ENCODE data around the gene RASL10A. TPM values are rescaled to one million over a fixed set of nuclear protein-coding genes. Genes with fewer than 3 reads are reported as not detected.

RASL10A gene
- total and polyA plus RNA-seq, 5 donors from 2014 or later: not detected

- Mint-ChIP-seq H3K9me3 (peaks cover 0 to 4% (median 0%) of the 10 kb centered on the region in 7 donors), H3K36me3 (no peaks in the 10 kb centered on the region), H3K4me1 (peaks cover 0 to 24% (median 10%) of the 10 kb centered on the region in 4 donors), H3K27ac (no peak overlapping the region), H3K4me3 (no peak overlapping the region), H3K27me3 (peaks cover 39% of the 10 kb centered on the region)
- H3K36me3 ChIP-seq (ENCODE audit: control insufficient read depth, insufficient read depth, low read length): no peaks in the 10 kb centered on the region
- H3K27me3 ChIP-seq (ENCODE audit: control insufficient read depth, insufficient read depth, low read length): peaks cover 8% of the 10 kb centered on the region
- H3K4me3 ChIP-seq (ENCODE audit: low read depth, low read length): no peak overlapping the region
- ATAC-seq (ENCODE audit: low read depth in 2 of 2): peak; percentile 28 to 30
- no peak overlapping the region for H3K27ac ChIP-seq (ENCODE audit: insufficient read depth, low read length, poor library complexity, severe bottlenecking)
- H3K4me1 ChIP-seq (ENCODE audit: control insufficient read depth, insufficient read depth, low read length, poor library complexity, severe bottlenecking): peaks cover 33% of the 10 kb centered on the region
- DNase-seq: no peak
- no peaks in the 10 kb centered on the region for H3K9me3 ChIP-seq (ENCODE audit: control insufficient read depth in 2 of 2, low read length in 2 of 2)
Observed at GRCh38 chr22:29310863-29311339, 4.6 kb downstream of the RASL10A start.

GRCh38 chr22:29310065-29310862 is 5.2 kb downstream of the RASL10A start:
- Histone ChIP-seq H3K36me3 (ENCODE audit: control insufficient read depth, insufficient read depth, low read length) (no peaks in the 10 kb centered on the region), H3K4me1 (ENCODE audit: control insufficient read depth, insufficient read depth, low read length, poor library complexity, severe bottlenecking) (peaks cover 37% of the 10 kb centered on the region), H3K27me3 (ENCODE audit: control insufficient read depth, insufficient read depth, low read length) (peaks cover 10% of the 10 kb centered on the region), H3K4me3 (ENCODE audit: low read depth, low read length) (no peak overlapping the region), H3K27ac (ENCODE audit: insufficient read depth, low read length, poor library complexity, severe bottlenecking) (no peak overlapping the region), H3K9me3 (ENCODE audit: control insufficient read depth in 2 of 2, low read length in 2 of 2) (no peaks in the 10 kb centered on the region)
- DNase-seq (no peak), ATAC-seq (ENCODE audit: low read depth in 2 of 2) (no peak)
- Mint-ChIP-seq H3K36me3 (no peaks in the 10 kb centered on the region), H3K4me3 (no peak overlapping the region), H3K9me3 (peaks cover 0 to 4% (median 0%) of the 10 kb centered on the region in 7 donors), H3K27ac (no peak overlapping the region), H3K4me1 (peaks cover 0 to 25% (median 10%) of the 10 kb centered on the region in 4 donors), H3K27me3 (peaks cover 43% of the 10 kb centered on the region)

- no peaks in the 10 kb centered on the region for H3K36me3 ChIP-seq (ENCODE audit: control insufficient read depth, insufficient read depth, low read length)
- H3K36me3 Mint-ChIP-seq: no peaks in the 10 kb centered on the region
- H3K4me1 ChIP-seq (ENCODE audit: control insufficient read depth, insufficient read depth, low read length, poor library complexity, severe bottlenecking): peaks cover 29% of the 10 kb centered on the region
- peaks cover 10% of the 10 kb centered on the region for H3K27me3 ChIP-seq (ENCODE audit: control insufficient read depth, insufficient read depth, low read length)
- H3K27me3 Mint-ChIP-seq: peaks cover 48% of the 10 kb centered on the region
- H3K9me3 Mint-ChIP-seq: peaks cover 0 to 4% (median 0%) of the 10 kb centered on the region in 7 donors
- H3K9me3 ChIP-seq (ENCODE audit: control insufficient read depth in 2 of 2, low read length in 2 of 2): no peaks in the 10 kb centered on the region
- H3K27ac ChIP-seq (ENCODE audit: insufficient read depth, low read length, poor library complexity, severe bottlenecking): no peak overlapping the region
- H3K4me3 ChIP-seq (ENCODE audit: low read depth, low read length): no peak overlapping the region
- H3K27ac Mint-ChIP-seq: no peak overlapping the region
- DNase-seq (no peak), ATAC-seq (ENCODE audit: low read depth in 2 of 2) (no peak)
- H3K4me1 Mint-ChIP-seq: peaks cover 0 to 22% (median 9%) of the 10 kb centered on the region in 4 donors
- H3K4me3 Mint-ChIP-seq: no peak overlapping the region
Observed at GRCh38 chr22:29309332-29310064, 6.0 kb downstream of the RASL10A start.

GRCh38 chr22:29308791-29309262 is 6.7 kb downstream of the RASL10A start:
- Histone ChIP-seq H3K27ac (ENCODE audit: insufficient read depth, low read length, poor library complexity, severe bottlenecking) (no peak overlapping the region), H3K36me3 (ENCODE audit: control insufficient read depth, insufficient read depth, low read length) (no peaks in the 10 kb centered on the region), H3K4me3 (ENCODE audit: low read depth, low read length) (no peak overlapping the region), H3K4me1 (ENCODE audit: control insufficient read depth, insufficient read depth, low read length, poor library complexity, severe bottlenecking) (peaks cover 23% of the 10 kb centered on the region), H3K9me3 (ENCODE audit: control insufficient read depth in 2 of 2, low read length in 2 of 2) (no peaks in the 10 kb centered on the region), H3K27me3 (ENCODE audit: control insufficient read depth, insufficient read depth, low read length) (peaks cover 3% of the 10 kb centered on the region)
- DNase-seq: peak in 1 of 3 donors; percentile 59
- H3K27me3 Mint-ChIP-seq: peaks cover 47% of the 10 kb centered on the region
- H3K27ac Mint-ChIP-seq: no peak overlapping the region
- peaks cover 0 to 4% (median 0%) of the 10 kb centered on the region in 7 donors for H3K9me3 Mint-ChIP-seq
- peak overlapping the region in 1 of 4 donors; percentile 56 for H3K4me3 Mint-ChIP-seq
- no peak for ATAC-seq (ENCODE audit: low read depth in 2 of 2)
- no peaks in the 10 kb centered on the region for H3K36me3 Mint-ChIP-seq
- H3K4me1 Mint-ChIP-seq: peaks cover 0 to 15% (median 3%) of the 10 kb centered on the region in 4 donors

- Mint-ChIP-seq H3K9me3 (peaks cover 0 to 4% (median 0%) of the 10 kb centered on the region in 7 donors), H3K27ac (no peak overlapping the region), H3K4me1 (peaks cover 0 to 10% (median 2%) of the 10 kb centered on the region in 4 donors), H3K36me3 (no peaks in the 10 kb centered on the region), H3K27me3 (peaks cover 43% of the 10 kb centered on the region), H3K4me3 (no peak overlapping the region)
- ATAC-seq (ENCODE audit: low read depth in 2 of 2): no peak
- H3K4me3 ChIP-seq (ENCODE audit: low read depth, low read length): no peak overlapping the region
- H3K36me3 ChIP-seq (ENCODE audit: control insufficient read depth, insufficient read depth, low read length): no peaks in the 10 kb centered on the region
- H3K27ac ChIP-seq (ENCODE audit: insufficient read depth, low read length, poor library complexity, severe bottlenecking): no peak overlapping the region
- H3K4me1 ChIP-seq (ENCODE audit: control insufficient read depth, insufficient read depth, low read length, poor library complexity, severe bottlenecking): peaks cover 21% of the 10 kb centered on the region
- H3K9me3 ChIP-seq (ENCODE audit: control insufficient read depth in 2 of 2, low read length in 2 of 2): no peaks in the 10 kb centered on the region
- H3K27me3 ChIP-seq (ENCODE audit: control insufficient read depth, insufficient read depth, low read length): peaks cover 2% of the 10 kb centered on the region
- DNase-seq: no peak
Observed at GRCh38 chr22:29308148-29308790, 7.2 kb downstream of the RASL10A start.

- peaks cover 41% of the 10 kb centered on the region for H3K27me3 Mint-ChIP-seq
- DNase-seq: no peak
- Histone ChIP-seq H3K27me3 (ENCODE audit: control insufficient read depth, insufficient read depth, low read length) (peaks cover 2% of the 10 kb centered on the region), H3K4me1 (ENCODE audit: control insufficient read depth, insufficient read depth, low read length, poor library complexity, severe bottlenecking) (peaks cover 21% of the 10 kb centered on the region), H3K27ac (ENCODE audit: insufficient read depth, low read length, poor library complexity, severe bottlenecking) (no peak overlapping the region), H3K4me3 (ENCODE audit: low read depth, low read length) (no peak overlapping the region), H3K9me3 (ENCODE audit: control insufficient read depth in 2 of 2, low read length in 2 of 2) (no peaks in the 10 kb centered on the region), H3K36me3 (ENCODE audit: control insufficient read depth, insufficient read depth, low read length) (no peaks in the 10 kb centered on the region)
- H3K36me3 Mint-ChIP-seq: no peaks in the 10 kb centered on the region
- peaks cover 0 to 4% (median 0%) of the 10 kb centered on the region in 7 donors for H3K9me3 Mint-ChIP-seq
- H3K4me3 Mint-ChIP-seq: peak overlapping the region; percentile 43 to 84 (median 70)
- no peak overlapping the region for H3K27ac Mint-ChIP-seq
- H3K4me1 Mint-ChIP-seq: peaks cover 0 to 10% (median 2%) of the 10 kb centered on the region in 4 donors
- ATAC-seq (ENCODE audit: low read depth in 2 of 2): no peak
Observed at GRCh38 chr22:29307596-29308147, 7.8 kb downstream of the RASL10A start.
